ENCODE results near the gene ABCB6. TPM values are rescaled to one million over a fixed set of nuclear protein-coding genes. Genes with fewer than 3 reads are reported as not detected.
A peak's percentile ranks its signal among the peaks of the same experiment; 100 is the strongest.

Gene ABCB6
- total RNA-seq, 2 donors from 2014 or later, result 16.9 to 27.1 TPM

DNA sequence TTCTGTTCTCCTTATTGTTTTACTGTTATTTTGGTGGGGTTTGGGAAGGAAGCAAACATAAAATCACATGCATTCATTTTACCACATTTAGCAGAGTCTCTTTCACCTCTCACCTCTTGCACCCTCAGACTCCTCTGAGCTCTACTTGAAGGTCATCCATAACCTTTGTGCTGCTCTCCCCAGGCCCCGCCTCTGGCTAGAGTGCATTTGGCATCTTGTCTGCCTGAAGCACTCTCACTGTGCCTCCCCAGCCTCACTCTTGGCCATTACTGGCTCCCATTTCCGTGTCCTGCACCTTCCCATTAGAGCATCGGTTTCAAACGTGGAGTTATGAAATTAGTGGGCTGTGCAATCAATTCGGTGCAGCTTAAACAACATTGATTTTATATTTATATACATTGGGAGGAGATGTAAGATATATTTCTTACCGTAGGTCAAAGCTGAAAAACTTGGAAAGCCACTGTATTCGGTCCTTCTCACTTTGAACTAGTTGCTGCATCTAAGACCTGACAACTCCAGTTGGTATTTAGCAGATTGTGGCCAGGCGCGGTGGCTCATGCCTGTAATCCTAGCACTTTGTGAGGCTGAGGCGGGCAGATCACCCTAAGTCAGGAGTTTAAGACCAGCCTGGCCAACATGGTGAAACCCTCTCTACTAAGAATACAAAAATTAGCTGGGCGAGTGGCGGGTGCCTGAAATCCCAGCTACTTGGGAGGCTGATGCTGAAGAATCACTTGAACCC is 19.1 kb downstream of the ABCB6 start:
- Histone ChIP-seq H3K27ac (no peak overlapping the region), H3K9me3 (no peaks in the 10 kb centered on the region), H3K4me1 (no peaks in the 10 kb centered on the region), H3K36me3 (no peaks in the 10 kb centered on the region), H3K4me3 (no peak overlapping the region), H3K9ac (ENCODE audit: low read depth in 2 of 2, low read length in 2 of 2) (no peak overlapping the region), H3K27me3 (no peaks in the 10 kb centered on the region)
- DNase-seq, result no peak
- TF ChIP-seq, protein P1, sequence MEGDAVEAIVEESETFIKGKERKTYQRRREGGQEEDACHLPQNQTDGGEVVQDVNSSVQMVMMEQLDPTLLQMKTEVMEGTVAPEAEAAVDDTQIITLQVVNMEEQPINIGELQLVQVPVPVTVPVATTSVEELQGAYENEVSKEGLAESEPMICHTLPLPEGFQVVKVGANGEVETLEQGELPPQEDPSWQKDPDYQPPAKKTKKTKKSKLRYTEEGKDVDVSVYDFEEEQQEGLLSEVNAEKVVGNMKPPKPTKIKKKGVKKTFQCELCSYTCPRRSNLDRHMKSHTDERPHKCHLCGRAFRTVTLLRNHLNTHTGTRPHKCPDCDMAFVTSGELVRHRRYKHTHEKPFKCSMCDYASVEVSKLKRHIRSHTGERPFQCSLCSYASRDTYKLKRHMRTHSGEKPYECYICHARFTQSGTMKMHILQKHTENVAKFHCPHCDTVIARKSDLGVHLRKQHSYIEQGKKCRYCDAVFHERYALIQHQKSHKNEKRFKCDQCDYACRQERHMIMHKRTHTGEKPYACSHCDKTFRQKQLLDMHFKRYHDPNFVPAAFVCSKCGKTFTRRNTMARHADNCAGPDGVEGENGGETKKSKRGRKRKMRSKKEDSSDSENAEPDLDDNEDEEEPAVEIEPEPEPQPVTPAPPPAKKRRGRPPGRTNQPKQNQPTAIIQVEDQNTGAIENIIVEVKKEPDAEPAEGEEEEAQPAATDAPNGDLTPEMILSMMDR (IDR thresholded peaks at IDR 0.05), result no peak
- intact Hi-C loops (cut with DNase I), result no loop called here

- no peak overlapping the region for H3K9ac ChIP-seq (ENCODE audit: low read depth in 2 of 2, low read length in 2 of 2)
- TF ChIP-seq, protein P1 (IDR thresholded peaks at IDR 0.05), result no peak
- no peak for DNase-seq
- intact Hi-C loops (cut with DNase I), result no loop called here
- H3K4me3 ChIP-seq, result no peak overlapping the region
- no peaks in the 10 kb centered on the region for H3K36me3 ChIP-seq
- no peaks in the 10 kb centered on the region for H3K27me3 ChIP-seq
- H3K9me3 ChIP-seq, result no peaks in the 10 kb centered on the region
- no peaks in the 10 kb centered on the region for H3K4me1 ChIP-seq
- no peak overlapping the region for H3K27ac ChIP-seq
These were observed 19.8 kb downstream of the ABCB6 start for GRCh38 chr2:219198974-219199373.

DNA sequence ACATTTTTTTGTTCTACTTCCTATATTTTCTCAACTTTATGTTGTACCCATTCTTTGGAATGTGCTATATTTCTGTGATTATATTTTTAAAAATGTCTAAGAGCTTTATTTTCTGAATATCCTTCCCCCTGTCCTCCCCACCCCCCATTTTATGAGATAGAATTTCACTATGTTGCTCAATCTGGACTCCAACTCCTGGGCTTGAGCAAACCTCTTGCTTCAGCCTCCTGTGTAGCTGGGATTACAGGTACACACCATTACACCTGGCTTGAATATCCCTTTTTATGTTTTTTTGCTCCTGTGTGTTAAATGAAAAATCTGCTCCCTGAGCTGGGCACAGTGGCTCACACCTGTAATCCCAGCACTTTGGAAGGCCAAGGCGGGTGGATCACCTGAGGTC is 21.4 kb downstream of the ABCB6 start:
- H3K27ac ChIP-seq, result no peak overlapping the region
- H3K4me3 ChIP-seq, result no peak overlapping the region
- H3K27me3 ChIP-seq, result no peaks in the 10 kb centered on the region
- no peaks in the 10 kb centered on the region for H3K4me1 ChIP-seq
- peak; percentile 5 for DNase-seq
- H3K9me3 ChIP-seq, result no peaks in the 10 kb centered on the region
- TF ChIP-seq, protein P1 (IDR thresholded peaks at IDR 0.05), result no peak
- H3K9ac ChIP-seq (ENCODE audit: low read depth in 2 of 2, low read length in 2 of 2), result no peak overlapping the region
- intact Hi-C loops (cut with DNase I), result no loop called here
- no peaks in the 10 kb centered on the region for H3K36me3 ChIP-seq

DNA sequence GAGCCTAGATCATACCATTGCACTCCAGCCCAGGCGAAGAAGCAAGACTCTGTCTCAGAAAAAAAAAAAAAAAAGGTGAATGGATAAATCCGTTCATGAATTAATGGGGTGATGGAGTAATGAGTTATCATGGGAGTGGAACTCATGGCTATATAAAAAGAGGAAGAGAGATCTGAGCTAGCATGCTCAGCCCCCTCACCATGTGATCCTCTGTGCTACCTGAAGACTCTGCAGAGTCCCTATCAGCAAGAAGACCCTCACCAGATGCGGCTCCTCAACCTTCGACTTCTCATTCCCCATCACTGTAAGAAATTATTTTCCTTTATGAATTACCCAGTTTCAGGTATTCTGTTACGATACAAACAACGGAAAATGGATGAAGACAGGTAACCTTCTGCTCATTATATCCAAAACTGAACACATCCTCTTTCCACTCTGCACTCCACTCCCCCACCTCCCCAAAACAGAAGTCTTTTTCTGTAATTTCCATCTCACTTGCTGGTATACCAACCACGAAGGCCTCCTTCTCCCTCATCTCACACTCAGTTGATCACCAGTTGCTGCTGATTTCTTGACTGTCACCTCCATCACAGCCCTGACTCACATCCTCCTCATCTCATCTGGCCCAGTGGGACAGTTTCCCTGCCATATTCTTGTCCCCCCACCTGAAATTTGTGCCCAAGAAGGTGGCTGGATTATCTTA is 31.9 kb downstream of the ABCB6 start:
- DNase-seq, result peak; percentile 7
- intact Hi-C loops (cut with DNase I), result no loop called here

GRCh38 chr2:219184121-219184520 is 34.6 kb downstream of the ABCB6 start:
- H3K27ac ChIP-seq, result no peak overlapping the region

More for the DNA sequence above, 31.9 kb downstream of the ABCB6 start:
- Histone ChIP-seq H3K27me3 (no peaks in the 10 kb centered on the region), H3K4me1 (no peaks in the 10 kb centered on the region), H3K9ac (ENCODE audit: low read depth in 2 of 2, low read length in 2 of 2) (no peak overlapping the region), H3K9me3 (no peaks in the 10 kb centered on the region), H3K27ac (no peak overlapping the region), H3K4me3 (no peak overlapping the region), H3K36me3 (peaks cover 7% of the 10 kb centered on the region)
- TF ChIP-seq, protein P1 (IDR thresholded peaks at IDR 0.05), result no peak

More at GRCh38 chr2:219184121-219184520, 34.6 kb downstream of the ABCB6 start:
- Histone ChIP-seq H3K9me3 (no peaks in the 10 kb centered on the region), H3K27me3 (no peaks in the 10 kb centered on the region), H3K4me1 (no peaks in the 10 kb centered on the region), H3K9ac (ENCODE audit: low read depth in 2 of 2, low read length in 2 of 2) (no peak overlapping the region), H3K36me3 (peaks cover 15% of the 10 kb centered on the region), H3K4me3 (no peak overlapping the region)
- peak; percentile 17 for DNase-seq
- TF ChIP-seq, protein P1 (IDR thresholded peaks at IDR 0.05), result no peak
- intact Hi-C loops (cut with DNase I), result no loop called here
